ENCODE measurements around the gene RIC8A. TPM values are rescaled to one million over a fixed set of nuclear protein-coding genes. Genes with fewer than 3 reads are reported as not detected.

The RIC8A gene
- total RNA-seq, 4 donors from 2014 or later: 46.5 to 103 (median 67.1) TPM

GRCh38 chr11:230431-230830, 22.9 kb downstream of the RIC8A start:
- TF ChIP-seq CTCF (IDR thresholded peaks at IDR 0.05; ENCODE audit: low read depth): no peak

GRCh38 chr11:232783-233565, 25.5 kb downstream of the RIC8A start:
- no peak for TF ChIP-seq CTCF (IDR thresholded peaks at IDR 0.05; ENCODE audit: low read depth)

DNA sequence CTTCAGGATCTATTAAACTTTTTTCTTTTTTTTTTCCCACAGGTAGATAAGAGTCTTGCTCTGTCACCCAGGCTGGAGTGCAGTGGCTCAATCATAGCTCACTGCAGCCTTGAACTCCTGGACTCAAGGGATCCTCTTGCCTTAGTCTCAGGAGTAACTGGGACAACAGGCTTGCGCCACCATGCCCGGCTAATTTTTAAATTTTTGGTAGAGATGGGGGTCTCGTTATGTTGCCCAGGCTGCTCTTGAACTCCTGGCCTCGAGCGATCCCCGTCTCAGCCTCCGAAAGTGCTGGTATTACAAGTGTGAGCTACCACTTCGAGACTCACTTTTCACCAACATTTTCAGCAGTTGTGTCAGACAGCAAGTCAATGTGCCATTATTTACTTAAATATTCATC, 27.7 kb downstream of the RIC8A start:
- TF ChIP-seq CTCF (IDR thresholded peaks at IDR 0.05; ENCODE audit: low read depth): no peak

DNA sequence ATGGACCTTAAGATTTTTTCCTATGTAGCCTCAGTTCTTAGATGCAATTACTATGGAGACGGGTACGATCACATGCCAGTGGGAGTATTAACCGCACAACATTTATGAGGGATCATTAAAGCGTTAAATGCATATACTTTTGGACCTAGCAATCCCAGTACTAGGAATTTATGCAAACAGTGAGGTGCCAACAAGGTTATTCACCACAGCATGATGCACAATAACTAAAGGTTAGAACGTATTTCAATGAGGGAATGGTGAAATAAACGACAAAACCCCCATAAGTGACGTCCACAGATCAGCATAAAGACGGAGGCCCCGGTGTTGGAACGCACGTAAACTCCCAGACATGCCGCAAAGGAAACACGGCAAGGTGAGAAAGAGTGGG, 28.1 kb downstream of the RIC8A start:
- TF ChIP-seq CTCF (IDR thresholded peaks at IDR 0.05; ENCODE audit: low read depth): no peak

- TF ChIP-seq CTCF (IDR thresholded peaks at IDR 0.05; ENCODE audit: low read depth): no peak
These were observed 28.7 kb downstream of the RIC8A start, which contains the start of gene SIRT3 for GRCh38 chr11:235997-236773. Gene SIRT3 (minus strand): TSS chr11:236342. CDS start chr11:236328, 14 bp downstream.

GRCh38 chr11:236774-237767, 29.6 kb downstream of the RIC8A start, which contains the start of gene PSMD13:
Gene PSMD13 (plus strand): TSS chr11:236976. CDS start chr11:237050, 74 bp downstream.
- TF ChIP-seq CTCF (IDR thresholded peaks at IDR 0.05; ENCODE audit: low read depth): no peak
